SK-N-MC (cell line): ENCODE measurements around the gene SYT6.

Experiments
- EZH2 ChIP-seq: fragments of 200-600 bp; sonication (generic); IDR thresholded peaks from one replicate; pipeline ENCODE4 v1.6.1; 2017; ENCODE audit warnings: antibody characterized with exemption
- POLR2AphosphoS5 ChIP-seq: IDR thresholded peaks from 2 replicates; pipeline ENCODE4 v1.6.1; 2012; ENCODE audit warnings: mild to moderate bottlenecking, low read depth, low read length, borderline replicate concordance

DNA sequence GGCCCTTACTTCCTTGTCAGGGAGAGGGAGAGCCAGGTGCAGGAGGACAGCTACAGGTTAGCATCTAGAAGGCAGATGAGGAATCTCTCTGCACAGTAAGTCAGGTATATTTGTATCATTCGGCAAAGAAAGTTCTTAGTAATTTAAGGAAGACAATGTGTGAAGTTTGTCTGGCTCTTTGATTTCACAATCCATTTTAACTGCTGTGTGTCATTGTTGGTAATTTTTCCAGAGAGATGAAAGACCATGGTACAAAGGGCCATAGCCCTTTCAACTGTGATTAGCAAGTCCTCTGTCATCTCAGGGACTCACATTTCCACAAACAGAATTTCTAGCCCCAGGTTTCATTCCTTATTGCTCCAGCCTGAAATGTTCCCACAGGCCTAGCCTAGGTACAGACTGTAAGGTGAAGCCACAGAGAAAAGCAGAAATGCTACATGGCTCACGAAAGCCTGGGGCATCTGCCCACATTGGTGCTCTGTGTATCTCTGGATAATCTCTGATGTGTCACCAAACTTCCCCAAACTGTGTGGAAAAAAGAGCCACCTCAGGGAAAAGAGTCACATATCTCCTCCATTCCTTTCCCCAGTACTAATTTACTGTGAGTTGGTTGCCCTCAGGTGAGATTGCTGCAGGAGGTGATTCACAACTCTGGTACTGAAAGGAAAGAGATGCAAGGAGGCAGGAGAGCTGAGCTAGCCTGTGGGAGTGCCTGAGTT is 70.6 kb downstream of the SYT6 start:
- TF ChIP-seq POLR2AphosphoS5 = no peak
- no peak for TF ChIP-seq EZH2
